CD14-positive monocyte (primary cell): ENCODE measurements around the gene ZNF792. TPM values are rescaled to one million over a fixed set of nuclear protein-coding genes. Genes with fewer than 3 reads are reported as not detected.

ENCODE experiments used
- DNase-seq, 3 donors: peaks; one replicate each; pipeline ENCODE4 v3.0.0-alpha.2; 2011 to 2022
- H2AFZ ChIP-seq: 2 replicates; pipeline ENCODE4 v1.6.0; 2012; ENCODE audit warnings: mild to moderate bottlenecking, low read depth, low read length, inconsistent platforms; ENCODE audit not compliant: insufficient read depth, poor library complexity, severe bottlenecking
- H3K27ac ChIP-seq, 2 donors: 1 replicate in 1 of 2; 2 replicates in 1 of 2; pipeline ENCODE4 v1.5.1; 2012 to 2013; ENCODE audit warnings: low read length in 2 of 2, control low read depth in 1 of 2, inconsistent platforms in 1 of 2, low read depth in 1 of 2, mild to moderate bottlenecking in 1 of 2
- H3K27me3 ChIP-seq, 2 donors: one replicate each; pipeline versions ENCODE4 v1.6.0 to v1.6.1; 2011 to 2013; ENCODE audit warnings: low read length in 2 of 2; ENCODE audit not compliant: control insufficient read depth in 2 of 2, insufficient read depth in 2 of 2
- H3K36me3 ChIP-seq, 2 donors: replicated peaks in 1 of 2; 1 replicate in 1 of 2; 2 replicates in 1 of 2; pipeline versions ENCODE4 v1.5.1 to v1.6.1; 2012 to 2013; ENCODE audit warnings: low read length in 2 of 2, control low read depth in 1 of 2, inconsistent platforms in 1 of 2, mild to moderate bottlenecking in 1 of 2; ENCODE audit not compliant: insufficient read depth in 2 of 2, control insufficient read depth in 1 of 2
- H3K4me1 ChIP-seq, 2 donors: 1 replicate in 1 of 2; 2 replicates in 1 of 2; pipeline versions ENCODE4 v1.5.1 to v1.6.1; 2012 to 2013; ENCODE audit warnings: low read length in 2 of 2, control low read depth in 1 of 2, inconsistent platforms in 1 of 2, mild to moderate bottlenecking in 1 of 2, moderate library complexity in 1 of 2; ENCODE audit not compliant: insufficient read depth in 2 of 2, control insufficient read depth in 1 of 2
- H3K4me2 ChIP-seq: replicated peaks from 2 replicates; pipeline ENCODE3; 2012; ENCODE audit warnings: low read length, moderate library complexity, mild to moderate bottlenecking; ENCODE audit not compliant: poor library complexity, severe bottlenecking; ENCODE audit errors: extremely low read depth
- H3K4me3 ChIP-seq, 3 experiments: fragments of 200-600 bp in 1 of 3; sonication (generic) in 1 of 3; replicated peaks in 1 of 3; 1 replicate in 2 of 3; 2 replicates in 1 of 3; pipeline ENCODE4 v1.5.1; 2011 to 2013; ENCODE audit warnings: low read length in 3 of 3, mild to moderate bottlenecking in 3 of 3, control low read depth in 2 of 3, low read depth in 2 of 3, inconsistent platforms in 1 of 3, moderate library complexity in 1 of 3
- H3K79me2 ChIP-seq: 2 replicates; pipeline ENCODE4 v1.6.0; 2012; ENCODE audit warnings: mild to moderate bottlenecking, control low read depth, inconsistent platforms, low read length, moderate library complexity; ENCODE audit not compliant: insufficient read depth
- H3K9ac ChIP-seq: 2 replicates; pipeline ENCODE4 v1.6.0; 2017; ENCODE audit warnings: low read length, mild to moderate bottlenecking; ENCODE audit not compliant: insufficient read depth, poor library complexity, severe bottlenecking
- H3K9me3 ChIP-seq, 2 donors: replicated peaks in 1 of 2; 1 replicate in 1 of 2; 2 replicates in 1 of 2; pipeline versions ENCODE4 v1.5.1 to v1.6.1; 2012 to 2013; ENCODE audit warnings: low read length in 2 of 2, control low read depth in 1 of 2; ENCODE audit not compliant: control insufficient read depth in 1 of 2, insufficient read depth in 1 of 2
- H4K20me1 ChIP-seq: 2 replicates; pipeline ENCODE4 v1.6.0; 2012; ENCODE audit warnings: mild to moderate bottlenecking, low read length, control low read depth, moderate library complexity; ENCODE audit not compliant: insufficient read depth
- H3K27ac Mint-ChIP-seq, 7 donors: one replicate each; pipeline ENCODE4 v1.8.0; 2020; ENCODE audit warnings: mild to moderate bottlenecking in 7 of 7, mixed read lengths in 7 of 7, moderate library complexity in 6 of 7, inconsistent platforms in 2 of 7
- H3K27me3 Mint-ChIP-seq, 3 donors: one replicate each; pipeline ENCODE4 v1.8.0; 2021 to 2022; ENCODE audit warnings: low read depth in 3 of 3, mild to moderate bottlenecking in 3 of 3, mixed read lengths in 3 of 3, moderate library complexity in 3 of 3, inconsistent platforms in 1 of 3
- H3K36me3 Mint-ChIP-seq, 2 donors: one replicate each; pipeline ENCODE4 v1.8.0; 2020; ENCODE audit warnings: mixed read lengths in 2 of 2, inconsistent platforms in 1 of 2, mild to moderate bottlenecking in 1 of 2
- H3K4me1 Mint-ChIP-seq: one replicate; pipeline ENCODE4 v1.8.0; 2020; ENCODE audit warnings: mild to moderate bottlenecking, mixed read lengths
- H3K4me3 Mint-ChIP-seq, 2 donors: one replicate each; pipeline ENCODE4 v1.8.0; 2020; ENCODE audit warnings: mild to moderate bottlenecking in 2 of 2, mixed read lengths in 2 of 2, moderate library complexity in 1 of 2
- H3K9me3 Mint-ChIP-seq, 7 donors: one replicate each; pipeline ENCODE4 v1.8.0; 2020 to 2022; ENCODE audit warnings: mixed read lengths in 7 of 7, mild to moderate bottlenecking in 6 of 7, moderate library complexity in 6 of 7, inconsistent platforms in 2 of 7
- WGBS: methylation state at CpG from one replicate; pipeline ENCODE4 v1.1.5; 2013; ENCODE audit warnings: missing lambda C conversion rate; ENCODE audit not compliant: insufficient coverage; 5-methylcytosine and 5-hydroxymethylcytosine counted together
- intact Hi-C, 2 donors: fragments of 100-400 bp; cut with micrococcal nuclease; formaldehyde crosslinking; loops; one replicate each; pipeline versions ENCODE4 v1.15.0 to v1.15.1; 2023
- polyA plus RNA-seq, 3 donors: library from polyadenylated mRNA; depleted of rRNA in 1 of 3; unstranded in 2 of 3; stranded (reverse) in 1 of 3; fragments of 300-500 nt in 2 of 3; fragments of >200 nt in 1 of 3; fragmentation: Illumina TruSeq in 2 of 3; gene quantifications; 1 replicate in 2 of 3; 2 replicates in 1 of 3; pipeline ENCODE4 v1.2.3, GENCODE V29; 2012 to 2021
- TF ChIP-seq, protein P1 (sequence below): fragments of 200-600 bp; IDR thresholded peaks from one replicate; pipeline ENCODE4 v1.8.0; 2022; ENCODE audit warnings: antibody characterized with exemption, mild to moderate bottlenecking

The ZNF792 gene
- polyA plus RNA-seq, 3 donors = 1.3 to 3.3 (median 1.7) TPM

GRCh38 chr19:35013041-35013819 is 49.2 kb upstream of the ZNF792 start:
- H3K36me3 Mint-ChIP-seq = peaks cover 58 to 85% of the 10 kb centered on the region in 2 donors
- 51% methylated on average over 22 of the region's 32 CpGs for WGBS

More at GRCh38 chr19:35013041-35013819, 49.2 kb upstream of the ZNF792 start:
- H3K27ac Mint-ChIP-seq = peak overlapping the region; percentile 86 to 97 (median 90)
- DNase-seq = peak; percentile 56 to 85 (median 67)
- TF ChIP-seq, protein P1, sequence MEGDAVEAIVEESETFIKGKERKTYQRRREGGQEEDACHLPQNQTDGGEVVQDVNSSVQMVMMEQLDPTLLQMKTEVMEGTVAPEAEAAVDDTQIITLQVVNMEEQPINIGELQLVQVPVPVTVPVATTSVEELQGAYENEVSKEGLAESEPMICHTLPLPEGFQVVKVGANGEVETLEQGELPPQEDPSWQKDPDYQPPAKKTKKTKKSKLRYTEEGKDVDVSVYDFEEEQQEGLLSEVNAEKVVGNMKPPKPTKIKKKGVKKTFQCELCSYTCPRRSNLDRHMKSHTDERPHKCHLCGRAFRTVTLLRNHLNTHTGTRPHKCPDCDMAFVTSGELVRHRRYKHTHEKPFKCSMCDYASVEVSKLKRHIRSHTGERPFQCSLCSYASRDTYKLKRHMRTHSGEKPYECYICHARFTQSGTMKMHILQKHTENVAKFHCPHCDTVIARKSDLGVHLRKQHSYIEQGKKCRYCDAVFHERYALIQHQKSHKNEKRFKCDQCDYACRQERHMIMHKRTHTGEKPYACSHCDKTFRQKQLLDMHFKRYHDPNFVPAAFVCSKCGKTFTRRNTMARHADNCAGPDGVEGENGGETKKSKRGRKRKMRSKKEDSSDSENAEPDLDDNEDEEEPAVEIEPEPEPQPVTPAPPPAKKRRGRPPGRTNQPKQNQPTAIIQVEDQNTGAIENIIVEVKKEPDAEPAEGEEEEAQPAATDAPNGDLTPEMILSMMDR = peak; percentile 97
- H3K9ac ChIP-seq = peak overlapping the region; percentile 42
- no peaks in the 10 kb centered on the region for H3K9me3 Mint-ChIP-seq
- H3K4me1 ChIP-seq = peaks cover 68 to 77% of the 10 kb centered on the region in 2 donors
- intact Hi-C loops = loop anchor here (1.0 to 5.0 kb wide), 2 partner anchors 40 to 41 kb away; no protein-coding TSS in a partner anchor
- H3K4me3 ChIP-seq = peak overlapping the region in 1 of 3 experiments; percentile 70
- peaks cover 14% of the 10 kb centered on the region for H3K79me2 ChIP-seq
- peaks cover 45 to 63% of the 10 kb centered on the region in 2 donors for H3K36me3 ChIP-seq
- H3K27ac ChIP-seq = peak overlapping the region; percentile 78 to 88
- H3K4me1 Mint-ChIP-seq = peaks cover 68% of the 10 kb centered on the region
- peak overlapping the region; percentile 79 for H3K4me2 ChIP-seq
- peaks cover 0 to 3% (median 0%) of the 10 kb centered on the region in 3 donors for H3K27me3 Mint-ChIP-seq
- no peak overlapping the region for H2AFZ ChIP-seq
- H3K27me3 ChIP-seq = no peaks in the 10 kb centered on the region
- peak overlapping the region; percentile 48 to 91 for H3K4me3 Mint-ChIP-seq
- H4K20me1 ChIP-seq = peaks cover 5% of the 10 kb centered on the region
- no peaks in the 10 kb centered on the region for H3K9me3 ChIP-seq
